Left lung (tissue), 10 donors: ENCODE measurements around the gene GON7. TPM values are rescaled to one million over a fixed set of nuclear protein-coding genes. Genes with fewer than 3 reads are reported as not detected.
"Not testable (repeated sequence)": the region's sequence is repeated elsewhere in the genome, so short reads cannot be mapped to it uniquely, and the experiment has no call there.

Experiments used
- ATAC-seq: fragments of 200-7000 bp; cut with Tn5 transposase; one replicate; pipeline ENCODE4 v1.9.1; 2020; ENCODE audit warnings: moderate library complexity
- DNase-seq, 4 donors: peaks; one replicate each; pipeline ENCODE4 v3.0.0-alpha.2; 2013 to 2020
- H3K27ac ChIP-seq, 2 donors: fragments of 200-600 bp; sonication (generic) in 1 of 2; one replicate each; pipeline versions ENCODE4 v1.5.0 to v1.8.0; 2020 to 2021
- H3K27me3 ChIP-seq, 2 donors: fragments of 200-600 bp; sonication (generic) in 1 of 2; one replicate each; pipeline versions ENCODE4 v1.5.0 to v1.8.0; 2020 to 2021
- H3K36me3 ChIP-seq, 2 donors: fragments of 200-600 bp; sonication (generic) in 1 of 2; one replicate each; pipeline versions ENCODE4 v1.5.0 to v1.8.0; 2020 to 2021
- H3K4me1 ChIP-seq, 2 donors: fragments of 200-600 bp; one replicate each; pipeline ENCODE4 v1.8.0; 2021
- H3K4me3 ChIP-seq, 2 donors: fragments of 200-600 bp; sonication (generic) in 1 of 2; one replicate each; pipeline versions ENCODE4 v1.5.0 to v1.8.0; 2020 to 2021; ENCODE audit warnings: mild to moderate bottlenecking in 1 of 2
- H3K9me3 ChIP-seq, 2 donors: fragments of 200-600 bp; sonication (generic) in 1 of 2; one replicate each; pipeline versions ENCODE4 v1.5.0 to v1.8.0; 2020 to 2021
- CTCF ChIP-seq, 2 donors: fragments of 200-600 bp; sonication (generic) in 1 of 2; IDR thresholded peaks; one replicate each; pipeline versions ENCODE4 v1.5.0 to v1.8.0; 2021; ENCODE audit warnings: antibody characterized with exemption in 2 of 2
- intact Hi-C, 2 donors: fragments of 100-400 bp; cut with DNase I; formaldehyde crosslinking; loops; one replicate each; pipeline versions ENCODE4 v1.11.2 to v1.14.2; 2022
- polyA plus RNA-seq, 6 donors: library from polyadenylated mRNA; unstranded; fragments of 120-200 nt; gene quantifications; one replicate each; pipeline ENCODE4 v1.2.1, GENCODE V29; 2013; ENCODE audit not compliant: insufficient read length in 6 of 6
- total RNA-seq, 2 donors: library from RNA; stranded (reverse); fragmentation: NEBNext Ultra II Directional; extraction: Animal tissue kit (Norgen Biotek cat#: 25700); gene quantifications; one replicate each; pipeline ENCODE4 v1.2.1, GENCODE V29; 2021
- donor health status: DM: no; HTN: yes; CAD: no.
- donor health status: DM: no; HTN: no; CAD: no.

The GON7 gene
- total and polyA plus RNA-seq, 8 donors, result 11.7 to 16.5 (median 13.3) TPM

GRCh38 chr14:93185349-93185720 is 21.5 kb downstream of the GON7 start:
- Histone ChIP-seq H3K9me3 (no peaks in the 10 kb centered on the region), H3K4me1 (peaks cover 17 to 41% of the 10 kb centered on the region in 2 donors), H3K36me3 (peaks cover 0 to 34% of the 10 kb centered on the region in 2 donors), H3K27me3 (no peaks in the 10 kb centered on the region), H3K27ac (peak overlapping the region; percentile 93 to 97), H3K4me3 (peak overlapping the region; percentile 90 to 94)
- ATAC-seq, result no peak
- intact Hi-C loops, result no loop called here
- DNase-seq, result no peak
- TF ChIP-seq CTCF (IDR thresholded peaks at IDR 0.05), result no peak

- Histone ChIP-seq H3K27ac (peak within 1 kb of the TSS; percentile 93 to 97), H3K27me3 (no peaks in the 10 kb centered on the region), H3K9me3 (no peaks in the 10 kb centered on the region), H3K4me3 (peak within 1 kb of the TSS; percentile 90 to 94), H3K4me1 (peaks cover 17 to 41% of the 10 kb centered on the region in 2 donors), H3K36me3 (peaks cover 0 to 34% of the 10 kb centered on the region in 2 donors)
- intact Hi-C loops, result no loop called here
- DNase-seq (peak; percentile 85 to 96 (median 88)), ATAC-seq (peak; percentile 91)
- TF ChIP-seq CTCF (IDR thresholded peaks at IDR 0.05), result peak; percentile 13 to 27
Measured at GRCh38 chr14:93184391-93185348, 22.2 kb downstream of the GON7 start, which contains the start of the genes LYSET and MOAP1. TSS of gene LYSET (plus strand) at chr14:93185317. CDS start at chr14:93185406, 89 bp downstream. TSS of gene MOAP1 (minus strand) at chr14:93184897. CDS start at chr14:93184242, 655 bp downstream.

GRCh38 chr14:93183596-93184317 is 23.1 kb downstream of the GON7 start:
- TF ChIP-seq CTCF (IDR thresholded peaks at IDR 0.05), result no peak
- DNase-seq, result peak in 1 of 4 donors; percentile 37
- Histone ChIP-seq H3K36me3 (peaks cover 0 to 34% of the 10 kb centered on the region in 2 donors), H3K9me3 (no peaks in the 10 kb centered on the region), H3K27me3 (no peaks in the 10 kb centered on the region), H3K4me1 (peaks cover 17 to 41% of the 10 kb centered on the region in 2 donors), H3K27ac (peak overlapping the region; percentile 93 to 97), H3K4me3 (peak overlapping the region; percentile 90 to 94)
- intact Hi-C loops, result no loop called here
- peak; percentile 43 for ATAC-seq

- intact Hi-C loops, result no loop called here
- Histone ChIP-seq H3K4me1 (no peaks in the 10 kb centered on the region), H3K27me3 (peaks cover 0 to 17% of the 10 kb centered on the region in 2 donors), H3K27ac (no peak overlapping the region), H3K36me3 (no peaks in the 10 kb centered on the region), H3K4me3 (no peak overlapping the region), H3K9me3 (no peaks in the 10 kb centered on the region)
- DNase-seq (peak in 2 of 4 donors; percentile 2 to 6), ATAC-seq (no peak)
- no peak for TF ChIP-seq CTCF (IDR thresholded peaks at IDR 0.05)
Measured at GRCh38 chr14:93175492-93175891, 31.4 kb downstream of the GON7 start.

GRCh38 chr14:93174731-93175130 is 32.1 kb downstream of the GON7 start:
- ATAC-seq, intact Hi-C loops, H3K4me1 ChIP-seq, H3K27ac ChIP-seq, H3K4me3 ChIP-seq, H3K9me3 ChIP-seq, H3K36me3 ChIP-seq: not testable (repeated sequence)
- peak in 1 of 4 donors; percentile 5 for DNase-seq
- H3K27me3 ChIP-seq, result peaks cover 0 to 17% of the 10 kb centered on the region in 2 donors
